ENCODE results near the gene CTAG1B.
"Not testable (repeated sequence)": the region's sequence is repeated elsewhere in the genome, so short reads cannot be mapped to it uniquely, and the experiment has no call there.

CTAG1B gene

GRCh38 chrX:154619182-154619581 lies at the start of gene CTAG1B:
Gene CTAG1B, minus strand, starts transcription at chrX:154619282. Its CDS starts 64 bp downstream, at chrX:154619218.
- DNase-seq = not testable (repeated sequence)

GRCh38 chrX:154661899-154662298 lies 42.8 kb upstream of the CTAG1B start:
- no peak for DNase-seq

GRCh38 chrX:154661170-154661569 lies 42.1 kb upstream of the CTAG1B start:
- no peak for DNase-seq

GRCh38 chrX:154660541-154660940 lies 41.5 kb upstream of the CTAG1B start:
- no peak for DNase-seq

GRCh38 chrX:154658957-154659356 lies 39.9 kb upstream of the CTAG1B start:
- DNase-seq = no peak

- DNase-seq = no peak
Observed at GRCh38 chrX:154658187-154658586, 39.1 kb upstream of the CTAG1B start.

GRCh38 chrX:154657226-154657805 lies 38.2 kb upstream of the CTAG1B start:
- DNase-seq = no peak

GRCh38 chrX:154655786-154656185 lies 36.7 kb upstream of the CTAG1B start:
- DNase-seq = no peak

GRCh38 chrX:154655346-154655745 lies 36.3 kb upstream of the CTAG1B start:
- no peak for DNase-seq

- no peak for DNase-seq
Observed at GRCh38 chrX:154654925-154655324, 35.8 kb upstream of the CTAG1B start.

GRCh38 chrX:154654372-154654771 lies 35.3 kb upstream of the CTAG1B start:
- DNase-seq = no peak

- not testable (repeated sequence) for DNase-seq
Observed at GRCh38 chrX:154653413-154653812, 34.3 kb upstream of the CTAG1B start, which contains the start of gene CTAG2. Gene CTAG2, minus strand, starts transcription at chrX:154653579. Its CDS starts 64 bp downstream, at chrX:154653515.

GRCh38 chrX:154653048-154653401 lies 33.9 kb upstream of the CTAG1B start:
- no peak for DNase-seq

- no peak for DNase-seq
Observed at GRCh38 chrX:154652311-154653047, 33.4 kb upstream of the CTAG1B start.

- no peak for DNase-seq
Observed at GRCh38 chrX:154650221-154650510, 31.1 kb upstream of the CTAG1B start.

- DNase-seq = no peak
Observed at GRCh38 chrX:154649503-154650220, 30.6 kb upstream of the CTAG1B start.

- no peak for DNase-seq
Observed at GRCh38 chrX:154648931-154649330, 29.8 kb upstream of the CTAG1B start.

GRCh38 chrX:154645745-154646378 lies 26.8 kb upstream of the CTAG1B start:
- DNase-seq = not testable (repeated sequence)

- not testable (repeated sequence) for DNase-seq
Observed at GRCh38 chrX:154643708-154644107, 24.6 kb upstream of the CTAG1B start.

- not testable (repeated sequence) for DNase-seq
Observed at GRCh38 chrX:154641740-154642139, 22.7 kb upstream of the CTAG1B start.

- not testable (repeated sequence) for DNase-seq
Observed at GRCh38 chrX:154633661-154634060, 14.6 kb upstream of the CTAG1B start.

GRCh38 chrX:154630949-154631348 lies 11.9 kb upstream of the CTAG1B start:
- DNase-seq = not testable (repeated sequence)

GRCh38 chrX:154628960-154629359 lies 9.9 kb upstream of the CTAG1B start:
- DNase-seq = not testable (repeated sequence)

All from NCI-H446 (cell line).